ENCODE results near the gene LRCH3. TPM values are rescaled to one million over a fixed set of nuclear protein-coding genes. Genes with fewer than 3 reads are reported as not detected.

Gene LRCH3
- polyA plus RNA-seq, 2 of the 4 experiments (the other 2 are of a cell fraction): 14.2 to 44.6 TPM

DNA sequence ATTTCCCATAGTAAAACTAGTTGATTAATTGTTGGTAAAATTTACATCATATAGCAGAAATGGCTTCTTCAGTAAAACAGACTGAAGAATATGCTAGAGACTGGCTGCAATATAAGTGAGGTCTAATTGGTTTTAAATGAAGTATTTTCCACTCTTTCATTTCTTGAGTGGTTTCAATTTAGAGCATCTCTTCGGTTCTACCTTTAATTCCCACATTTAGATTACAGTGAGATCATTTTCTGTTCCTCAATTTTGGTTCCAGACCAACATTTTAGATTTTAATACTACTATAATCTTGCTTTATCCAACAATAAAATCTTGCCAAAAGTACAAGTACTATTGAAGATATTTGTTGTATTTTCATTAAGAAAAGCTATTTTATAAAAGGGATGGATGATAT lies 1.0 kb upstream of the LRCH3 start:
- TF ChIP-seq NFE2L2 (conservative IDR thresholded peaks at IDR 0.05; ENCODE audit: low read length): no peak
- TF ChIP-seq ZSCAN20 (CRISPR knock-in tag; IDR thresholded peaks at IDR 0.05): no peak
- no peak for TF ChIP-seq JUN (IDR thresholded peaks at IDR 0.05)
- TF ChIP-seq NPAS2 (CRISPR knock-in tag; IDR thresholded peaks at IDR 0.05; ENCODE audit: borderline replicate concordance): no peak
- TF ChIP-seq ZNF302 (CRISPR knock-in tag; IDR thresholded peaks at IDR 0.05): no peak
- TF ChIP-seq CBX8 (IDR thresholded peaks at IDR 0.05): no peak
- TF ChIP-seq GATA3 (IDR thresholded peaks at IDR 0.05; ENCODE audit: borderline replicate concordance): no peak
- TF ChIP-seq, protein P1, sequence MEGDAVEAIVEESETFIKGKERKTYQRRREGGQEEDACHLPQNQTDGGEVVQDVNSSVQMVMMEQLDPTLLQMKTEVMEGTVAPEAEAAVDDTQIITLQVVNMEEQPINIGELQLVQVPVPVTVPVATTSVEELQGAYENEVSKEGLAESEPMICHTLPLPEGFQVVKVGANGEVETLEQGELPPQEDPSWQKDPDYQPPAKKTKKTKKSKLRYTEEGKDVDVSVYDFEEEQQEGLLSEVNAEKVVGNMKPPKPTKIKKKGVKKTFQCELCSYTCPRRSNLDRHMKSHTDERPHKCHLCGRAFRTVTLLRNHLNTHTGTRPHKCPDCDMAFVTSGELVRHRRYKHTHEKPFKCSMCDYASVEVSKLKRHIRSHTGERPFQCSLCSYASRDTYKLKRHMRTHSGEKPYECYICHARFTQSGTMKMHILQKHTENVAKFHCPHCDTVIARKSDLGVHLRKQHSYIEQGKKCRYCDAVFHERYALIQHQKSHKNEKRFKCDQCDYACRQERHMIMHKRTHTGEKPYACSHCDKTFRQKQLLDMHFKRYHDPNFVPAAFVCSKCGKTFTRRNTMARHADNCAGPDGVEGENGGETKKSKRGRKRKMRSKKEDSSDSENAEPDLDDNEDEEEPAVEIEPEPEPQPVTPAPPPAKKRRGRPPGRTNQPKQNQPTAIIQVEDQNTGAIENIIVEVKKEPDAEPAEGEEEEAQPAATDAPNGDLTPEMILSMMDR (IDR thresholded peaks at IDR 0.05): no peak
- TF ChIP-seq PHF8 (IDR thresholded peaks at IDR 0.05; ENCODE audit: borderline replicate concordance, low read depth): no peak
- TF ChIP-seq MAFK (IDR thresholded peaks at IDR 0.05; ENCODE audit: partially characterized antibody): no peak
- no peak for TF ChIP-seq HOXB13 (CRISPR knock-in tag; IDR thresholded peaks at IDR 0.05; ENCODE audit: low read depth)
- TF ChIP-seq, protein P2, sequence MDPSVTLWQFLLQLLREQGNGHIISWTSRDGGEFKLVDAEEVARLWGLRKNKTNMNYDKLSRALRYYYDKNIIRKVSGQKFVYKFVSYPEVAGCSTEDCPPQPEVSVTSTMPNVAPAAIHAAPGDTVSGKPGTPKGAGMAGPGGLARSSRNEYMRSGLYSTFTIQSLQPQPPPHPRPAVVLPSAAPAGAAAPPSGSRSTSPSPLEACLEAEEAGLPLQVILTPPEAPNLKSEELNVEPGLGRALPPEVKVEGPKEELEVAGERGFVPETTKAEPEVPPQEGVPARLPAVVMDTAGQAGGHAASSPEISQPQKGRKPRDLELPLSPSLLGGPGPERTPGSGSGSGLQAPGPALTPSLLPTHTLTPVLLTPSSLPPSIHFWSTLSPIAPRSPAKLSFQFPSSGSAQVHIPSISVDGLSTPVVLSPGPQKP (IDR thresholded peaks at IDR 0.05; ENCODE audit: low read depth, low read length): no peak
- TF ChIP-seq POLR2AphosphoS2 (conservative IDR thresholded peaks at IDR 0.05; ENCODE audit: low read length): no peak
- TF ChIP-seq RARB (CRISPR knock-in tag; IDR thresholded peaks at IDR 0.05): no peak
- no peak for TF ChIP-seq MAZ (IDR thresholded peaks at IDR 0.05; ENCODE audit: borderline replicate concordance, low read depth, low read length)
- no peak for TF ChIP-seq CHD4 (IDR thresholded peaks at IDR 0.05; ENCODE audit: borderline replicate concordance)
- TF ChIP-seq, protein P3, sequence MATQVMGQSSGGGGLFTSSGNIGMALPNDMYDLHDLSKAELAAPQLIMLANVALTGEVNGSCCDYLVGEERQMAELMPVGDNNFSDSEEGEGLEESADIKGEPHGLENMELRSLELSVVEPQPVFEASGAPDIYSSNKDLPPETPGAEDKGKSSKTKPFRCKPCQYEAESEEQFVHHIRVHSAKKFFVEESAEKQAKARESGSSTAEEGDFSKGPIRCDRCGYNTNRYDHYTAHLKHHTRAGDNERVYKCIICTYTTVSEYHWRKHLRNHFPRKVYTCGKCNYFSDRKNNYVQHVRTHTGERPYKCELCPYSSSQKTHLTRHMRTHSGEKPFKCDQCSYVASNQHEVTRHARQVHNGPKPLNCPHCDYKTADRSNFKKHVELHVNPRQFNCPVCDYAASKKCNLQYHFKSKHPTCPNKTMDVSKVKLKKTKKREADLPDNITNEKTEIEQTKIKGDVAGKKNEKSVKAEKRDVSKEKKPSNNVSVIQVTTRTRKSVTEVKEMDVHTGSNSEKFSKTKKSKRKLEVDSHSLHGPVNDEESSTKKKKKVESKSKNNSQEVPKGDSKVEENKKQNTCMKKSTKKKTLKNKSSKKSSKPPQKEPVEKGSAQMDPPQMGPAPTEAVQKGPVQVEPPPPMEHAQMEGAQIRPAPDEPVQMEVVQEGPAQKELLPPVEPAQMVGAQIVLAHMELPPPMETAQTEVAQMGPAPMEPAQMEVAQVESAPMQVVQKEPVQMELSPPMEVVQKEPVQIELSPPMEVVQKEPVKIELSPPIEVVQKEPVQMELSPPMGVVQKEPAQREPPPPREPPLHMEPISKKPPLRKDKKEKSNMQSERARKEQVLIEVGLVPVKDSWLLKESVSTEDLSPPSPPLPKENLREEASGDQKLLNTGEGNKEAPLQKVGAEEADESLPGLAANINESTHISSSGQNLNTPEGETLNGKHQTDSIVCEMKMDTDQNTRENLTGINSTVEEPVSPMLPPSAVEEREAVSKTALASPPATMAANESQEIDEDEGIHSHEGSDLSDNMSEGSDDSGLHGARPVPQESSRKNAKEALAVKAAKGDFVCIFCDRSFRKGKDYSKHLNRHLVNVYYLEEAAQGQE (IDR thresholded peaks at IDR 0.05): no peak
- TF ChIP-seq FOSL2 (IDR thresholded peaks at IDR 0.05): no peak
- no peak for TF ChIP-seq FOSL2 (CRISPR knock-in tag; IDR thresholded peaks at IDR 0.05)
- TF ChIP-seq, protein P4, sequence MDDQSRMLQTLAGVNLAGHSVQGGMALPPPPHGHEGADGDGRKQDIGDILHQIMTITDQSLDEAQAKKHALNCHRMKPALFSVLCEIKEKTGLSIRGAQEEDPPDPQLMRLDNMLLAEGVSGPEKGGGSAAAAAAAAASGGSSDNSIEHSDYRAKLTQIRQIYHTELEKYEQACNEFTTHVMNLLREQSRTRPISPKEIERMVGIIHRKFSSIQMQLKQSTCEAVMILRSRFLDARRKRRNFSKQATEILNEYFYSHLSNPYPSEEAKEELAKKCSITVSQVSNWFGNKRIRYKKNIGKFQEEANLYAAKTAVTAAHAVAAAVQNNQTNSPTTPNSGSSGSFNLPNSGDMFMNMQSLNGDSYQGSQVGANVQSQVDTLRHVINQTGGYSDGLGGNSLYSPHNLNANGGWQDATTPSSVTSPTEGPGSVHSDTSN (IDR thresholded peaks at IDR 0.05): no peak
- POLR2A ChIA-PET: no interaction called here
- ATAC-seq (no peak), DNase-seq (ENCODE audit: low read depth in 1 of 2, low spot score in 1 of 2) (no peak), FAIRE-seq (no peak)
- Histone ChIP-seq H3K4me1 (peaks cover 23% of the 10 kb centered on the region; the same call in 2 of the 3 replicates), H3K4me2 (no peak overlapping the region; the same call in 1 of the 3 replicates), H3K4me3 (no peak overlapping the region), H3K27ac (no peak overlapping the region), H3K9me3 (no peaks in the 10 kb centered on the region)
- WGBS (ENCODE audit: missing lambda C conversion rate): 86% methylated on average over 1 of the region's 1 CpG
- CTCF ChIA-PET: interaction anchor here (1.5 kb wide), 1 partner anchor 11 kb away, joined by 3 read pairs; no protein-coding TSS in a partner anchor

All from A549 (cell line).